ENCODE results near the gene GPR33. TPM values are rescaled to one million over a fixed set of nuclear protein-coding genes. Genes with fewer than 3 reads are reported as not detected.

GPR33 gene
- total RNA-seq, 1 donor from 2014 or later: not detected

DNA sequence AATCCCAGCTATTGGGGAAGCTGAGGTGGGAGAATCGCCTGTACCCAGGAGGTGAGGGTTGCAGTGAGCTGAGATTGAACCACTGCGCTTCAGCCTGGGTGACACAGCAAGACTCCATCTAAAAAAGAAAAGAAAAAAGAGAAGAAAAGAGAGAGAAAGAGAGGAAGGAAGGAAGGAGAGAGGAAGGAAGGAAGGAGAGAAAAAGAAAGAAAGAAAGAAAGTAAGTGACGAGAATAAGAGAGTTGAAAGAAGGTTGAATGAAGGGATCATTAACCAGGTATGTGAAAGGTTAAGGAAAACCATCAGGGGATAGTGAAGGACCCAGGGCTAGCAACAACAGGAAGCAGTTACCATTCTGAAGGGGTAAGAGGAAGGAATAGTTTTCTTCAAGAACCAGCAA, 26.3 kb downstream of the GPR33 start:
- TF ChIP-seq, protein P1, sequence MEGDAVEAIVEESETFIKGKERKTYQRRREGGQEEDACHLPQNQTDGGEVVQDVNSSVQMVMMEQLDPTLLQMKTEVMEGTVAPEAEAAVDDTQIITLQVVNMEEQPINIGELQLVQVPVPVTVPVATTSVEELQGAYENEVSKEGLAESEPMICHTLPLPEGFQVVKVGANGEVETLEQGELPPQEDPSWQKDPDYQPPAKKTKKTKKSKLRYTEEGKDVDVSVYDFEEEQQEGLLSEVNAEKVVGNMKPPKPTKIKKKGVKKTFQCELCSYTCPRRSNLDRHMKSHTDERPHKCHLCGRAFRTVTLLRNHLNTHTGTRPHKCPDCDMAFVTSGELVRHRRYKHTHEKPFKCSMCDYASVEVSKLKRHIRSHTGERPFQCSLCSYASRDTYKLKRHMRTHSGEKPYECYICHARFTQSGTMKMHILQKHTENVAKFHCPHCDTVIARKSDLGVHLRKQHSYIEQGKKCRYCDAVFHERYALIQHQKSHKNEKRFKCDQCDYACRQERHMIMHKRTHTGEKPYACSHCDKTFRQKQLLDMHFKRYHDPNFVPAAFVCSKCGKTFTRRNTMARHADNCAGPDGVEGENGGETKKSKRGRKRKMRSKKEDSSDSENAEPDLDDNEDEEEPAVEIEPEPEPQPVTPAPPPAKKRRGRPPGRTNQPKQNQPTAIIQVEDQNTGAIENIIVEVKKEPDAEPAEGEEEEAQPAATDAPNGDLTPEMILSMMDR (conservative IDR thresholded peaks at IDR 0.05; ENCODE audit: low read depth, low read length): no peak
- no peak overlapping the region for H3K4me3 ChIP-seq (ENCODE audit: low read depth, low read length)
- no peak for DNase-seq (ENCODE audit: low read depth)

DNA sequence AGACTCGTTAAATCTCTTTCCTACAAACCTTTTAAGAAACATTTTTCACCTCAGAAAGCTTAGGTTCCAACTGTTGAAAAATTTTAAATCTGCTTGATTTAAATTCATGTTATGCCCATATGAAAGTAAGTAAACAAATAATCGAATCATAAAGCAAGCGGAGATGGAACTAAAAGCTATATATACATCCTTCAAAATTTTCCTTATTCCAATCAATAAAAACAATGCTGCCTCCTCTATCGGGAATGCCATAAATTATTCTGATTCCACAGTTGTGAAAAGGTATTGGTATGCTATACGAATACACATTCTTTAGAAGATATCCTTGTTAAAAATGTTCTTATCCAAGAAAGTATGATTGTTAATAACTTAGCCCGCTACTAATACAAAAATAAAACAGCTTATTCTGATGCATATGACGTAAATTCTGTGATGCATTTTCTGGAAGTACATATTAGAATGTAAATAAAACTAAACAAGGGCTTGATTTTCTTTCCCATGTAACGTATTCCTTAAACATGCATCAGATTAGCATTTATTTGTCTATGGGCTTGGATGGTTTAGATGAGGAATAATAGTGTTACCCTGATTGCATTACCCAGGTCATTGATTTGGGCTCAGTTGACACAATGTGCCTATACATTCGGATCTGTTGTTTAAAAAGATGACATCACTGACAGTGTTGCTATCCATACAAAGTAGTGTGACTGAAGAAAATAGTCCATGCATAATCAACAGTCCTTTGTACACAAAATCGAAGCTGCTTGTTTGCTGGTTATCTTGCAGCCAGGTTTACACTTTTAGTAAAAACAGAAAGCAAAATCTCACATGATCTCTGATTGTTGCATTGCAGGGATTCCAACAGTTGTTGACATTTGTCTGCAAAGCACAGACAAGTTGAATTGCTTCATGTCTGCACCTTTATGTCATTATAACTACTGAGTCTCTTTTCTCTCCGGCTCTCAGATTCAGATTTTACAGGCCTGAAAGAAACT, 29.9 kb downstream of the GPR33 start:
- TF ChIP-seq, protein P1 (conservative IDR thresholded peaks at IDR 0.05; ENCODE audit: low read depth, low read length): no peak
- DNase-seq (ENCODE audit: low read depth): no peak
- peak overlapping the region; percentile 71 for H3K4me3 ChIP-seq (ENCODE audit: low read depth, low read length)

DNA sequence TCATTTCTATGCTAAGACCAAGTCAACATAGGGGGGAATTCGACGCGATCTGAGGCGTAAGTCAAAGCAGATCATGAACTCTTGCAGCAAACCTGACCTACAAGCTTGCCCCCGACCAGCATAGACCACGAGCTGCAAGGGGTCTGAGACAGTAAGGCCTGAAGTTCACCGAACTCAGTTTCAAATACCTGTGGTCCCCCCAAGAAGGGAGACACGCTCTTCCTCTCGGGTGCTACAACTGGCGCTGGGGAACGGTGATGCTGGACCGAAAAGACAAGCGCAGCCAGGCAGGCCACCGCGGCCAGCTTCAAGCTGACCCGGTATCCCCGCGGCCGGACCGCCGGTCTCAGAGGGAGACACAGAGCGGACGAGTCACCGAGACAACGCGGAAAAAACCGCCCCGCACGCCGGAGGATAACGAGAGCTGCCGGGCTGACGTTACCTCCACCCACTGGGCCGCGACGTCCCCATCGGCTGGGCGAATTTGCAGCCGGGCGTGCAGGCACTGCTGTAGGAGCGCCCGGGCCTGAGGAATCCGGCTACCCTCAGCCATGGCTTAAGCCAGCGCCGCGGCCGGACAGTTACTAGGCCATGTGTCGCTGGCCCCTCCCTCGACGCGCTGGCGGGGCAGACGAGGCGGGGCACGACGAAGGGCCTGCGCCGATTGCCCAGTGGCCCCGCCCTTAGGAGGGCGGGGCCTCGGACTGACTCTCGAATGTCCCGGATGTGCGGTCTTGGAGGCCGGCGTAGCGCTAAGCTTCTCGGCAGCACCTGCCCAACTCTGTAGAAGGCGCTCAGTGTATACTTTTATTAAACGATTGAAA, 30.8 kb downstream of the GPR33 start, which contains the start of gene DTD2:
Gene DTD2 (minus strand): TSS at position 666 of the 824 bp plus-strand sequence. CDS start 113 bp downstream, at position 553.
- H3K4me3 ChIP-seq (ENCODE audit: low read depth, low read length): peak within 1 kb of the TSS; percentile 71

DNA sequence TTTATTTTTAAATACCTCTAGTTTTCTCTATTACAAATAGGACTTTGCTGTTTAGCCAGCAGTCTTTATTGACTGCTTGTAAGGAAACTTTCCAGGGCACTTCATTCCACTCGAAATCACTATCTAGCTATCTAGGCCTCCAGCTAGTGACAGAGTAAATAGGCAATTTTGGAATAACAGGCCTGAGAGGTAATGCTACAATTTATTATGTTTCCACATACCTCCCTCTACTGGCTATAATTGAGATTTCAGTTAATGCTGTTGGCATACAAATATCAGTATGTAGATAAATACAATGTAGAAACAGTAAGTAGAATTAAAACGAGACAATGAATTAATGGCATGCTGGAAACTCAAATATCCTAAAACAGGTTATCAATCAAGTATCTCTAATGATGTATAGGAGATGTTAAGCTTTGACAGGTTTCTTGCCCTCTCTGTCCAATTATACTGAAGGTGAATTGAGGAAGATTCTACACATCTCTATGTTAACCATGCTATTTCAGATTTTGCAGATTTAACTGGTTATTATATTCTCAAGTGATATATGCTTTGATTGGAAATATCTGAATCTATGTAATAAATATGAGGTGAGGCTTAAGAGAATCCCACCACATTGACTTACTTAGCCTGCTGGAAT, 37.7 kb downstream of the GPR33 start:
- no peak for DNase-seq (ENCODE audit: low read depth)
- TF ChIP-seq, protein P1 (conservative IDR thresholded peaks at IDR 0.05; ENCODE audit: low read depth, low read length): peak; percentile 57
- H3K4me3 ChIP-seq (ENCODE audit: low read depth, low read length): no peak overlapping the region

More for the DNA sequence above, 30.8 kb downstream of the GPR33 start, which contains the start of gene DTD2:
- TF ChIP-seq, protein P1 (conservative IDR thresholded peaks at IDR 0.05; ENCODE audit: low read depth, low read length): peak; percentile 1
- peak; percentile 54 for DNase-seq (ENCODE audit: low read depth)

DNA sequence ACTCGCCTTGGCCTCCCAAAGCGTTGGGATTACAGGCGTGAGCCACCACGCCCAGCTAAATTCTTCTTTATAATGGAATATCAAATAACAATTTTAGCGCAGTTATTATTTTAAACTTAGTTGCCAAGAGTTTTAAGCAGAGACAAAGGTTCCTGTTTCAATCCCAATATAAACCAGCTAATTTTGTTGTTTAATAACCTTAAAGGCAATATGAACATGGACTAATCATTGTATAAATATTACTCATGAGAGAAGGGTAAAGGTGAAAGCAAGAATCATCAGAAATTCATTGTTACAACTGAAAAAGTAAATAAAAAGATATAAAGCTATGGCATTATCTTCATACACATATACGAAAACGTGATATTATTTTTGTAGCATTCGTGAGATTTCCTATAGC, 38.7 kb downstream of the GPR33 start:
- TF ChIP-seq, protein P1 (conservative IDR thresholded peaks at IDR 0.05; ENCODE audit: low read depth, low read length): no peak
- no peak overlapping the region for H3K4me3 ChIP-seq (ENCODE audit: low read depth, low read length)
- no peak for DNase-seq (ENCODE audit: low read depth)

DNA sequence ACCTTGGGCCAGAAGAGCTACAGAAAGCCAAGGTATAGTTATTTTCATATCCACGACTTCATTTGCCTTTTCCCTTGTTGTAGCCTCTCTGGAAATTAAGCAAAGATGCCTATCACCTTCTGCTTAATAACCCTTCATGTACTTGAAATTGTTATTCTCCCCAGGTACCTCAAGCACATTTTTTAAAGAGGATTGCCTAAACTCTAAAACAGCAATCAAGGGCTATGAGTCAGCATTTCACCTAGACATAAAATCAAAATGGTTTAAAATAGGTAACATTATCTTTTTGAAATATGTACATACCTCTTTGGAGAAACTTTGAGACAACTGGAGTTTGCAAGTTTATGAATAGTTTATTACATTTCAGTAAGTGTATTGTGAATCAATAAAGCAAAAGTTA, 42.1 kb downstream of the GPR33 start:
- TF ChIP-seq, protein P1 (conservative IDR thresholded peaks at IDR 0.05; ENCODE audit: low read depth, low read length): no peak
- no peak for DNase-seq (ENCODE audit: low read depth)
- no peak overlapping the region for H3K4me3 ChIP-seq (ENCODE audit: low read depth, low read length)
